ENCODE data around the gene GNAS.
A peak's percentile ranks its signal among the peaks of the same experiment; 100 is the strongest.

GNAS gene

GRCh38 chr20:58900397-58900796, 47.9 kb downstream of the GNAS start:
- no peak for DNase-seq (ENCODE audit: low read depth)
- no peak overlapping the region for H3K4me3 ChIP-seq (ENCODE audit: low read depth, low read length)
- TF ChIP-seq CTCF (conservative IDR thresholded peaks at IDR 0.05; ENCODE audit: low read depth, low read length) = no peak

- no peak for DNase-seq (ENCODE audit: low read depth)
- no peak for TF ChIP-seq CTCF (conservative IDR thresholded peaks at IDR 0.05; ENCODE audit: low read depth, low read length)
- H3K4me3 ChIP-seq (ENCODE audit: low read depth, low read length) = no peak overlapping the region
These were observed 49.2 kb downstream of the GNAS start for GRCh38 chr20:58901488-58902402.

- no peak for TF ChIP-seq CTCF (conservative IDR thresholded peaks at IDR 0.05; ENCODE audit: low read depth, low read length)
- no peak overlapping the region for H3K4me3 ChIP-seq (ENCODE audit: low read depth, low read length)
- DNase-seq (ENCODE audit: low read depth) = no peak
These were observed 51.1 kb downstream of the GNAS start for GRCh38 chr20:58903614-58904013.

- no peak for TF ChIP-seq CTCF (conservative IDR thresholded peaks at IDR 0.05; ENCODE audit: low read depth, low read length)
- H3K4me3 ChIP-seq (ENCODE audit: low read depth, low read length) = no peak overlapping the region
- no peak for DNase-seq (ENCODE audit: low read depth)
These were observed 52.7 kb downstream of the GNAS start for GRCh38 chr20:58905236-58905635.

- DNase-seq (ENCODE audit: low read depth) = no peak
- no peak for TF ChIP-seq CTCF (conservative IDR thresholded peaks at IDR 0.05; ENCODE audit: low read depth, low read length)
- no peak overlapping the region for H3K4me3 ChIP-seq (ENCODE audit: low read depth, low read length)
These were observed 53.6 kb downstream of the GNAS start for GRCh38 chr20:58906111-58906510.

- H3K4me3 ChIP-seq (ENCODE audit: low read depth, low read length) = no peak overlapping the region
- DNase-seq (ENCODE audit: low read depth) = peak; percentile 78
- no peak for TF ChIP-seq CTCF (conservative IDR thresholded peaks at IDR 0.05; ENCODE audit: low read depth, low read length)
These were observed 54.4 kb downstream of the GNAS start for GRCh38 chr20:58906894-58907293.

All from choroid plexus epithelial cell (primary cell).